Right cardiac atrium (tissue), 5 donors: ENCODE measurements around the gene RUVBL1. TPM values are rescaled to one million over a fixed set of nuclear protein-coding genes. Genes with fewer than 3 reads are reported as not detected.

Experiments
- ATAC-seq, 2 donors: fragments of 200-7000 bp; cut with Tn5 transposase; one replicate each; pipeline versions ENCODE4 v1.8.0 to v1.9.1; 2020; ENCODE audit warnings: moderate library complexity in 2 of 2, mild to moderate bottlenecking in 1 of 2
- DNase-seq, 3 donors: peaks; one replicate each; pipeline ENCODE4 v3.0.0-alpha.2; 2020
- H3K27ac ChIP-seq: one replicate; pipeline ENCODE4 v1.5.1; 2013; ENCODE audit warnings: mild to moderate bottlenecking, low read length, control low read depth, moderate library complexity
- H3K27me3 ChIP-seq: one replicate; pipeline ENCODE4 v1.6.1; 2013; ENCODE audit not compliant: control insufficient read depth, insufficient read depth
- H3K4me1 ChIP-seq: one replicate; pipeline ENCODE4 v1.6.1; 2013; ENCODE audit warnings: low read length; ENCODE audit not compliant: control insufficient read depth, insufficient read depth
- H3K4me3 ChIP-seq: one replicate; pipeline ENCODE4 v1.5.1; 2013; ENCODE audit warnings: low read length, control low read depth
- H3K9me3 ChIP-seq: one replicate; pipeline ENCODE4 v1.6.1; 2013; ENCODE audit warnings: low read length; ENCODE audit not compliant: control insufficient read depth
- WGBS: extraction: QIAGEN DNeasy Blood & Tissue Kit; methylation state at CpG from one replicate; pipeline ENCODE4 v1.1.7; 2013; 5-methylcytosine and 5-hydroxymethylcytosine counted together
- intact Hi-C, 4 donors: fragments of 100-400 bp; cut with DNase I; formaldehyde crosslinking; loops; one replicate each; pipeline versions ENCODE4 v1.11.0 to v1.14.0; 2022 to 2023
- polyA plus RNA-seq: library from polyadenylated mRNA; stranded (reverse); fragments of 200-250 nt; gene quantifications from one replicate; pipeline ENCODE4 v1.2.3, GENCODE V29; 2013
- total RNA-seq, 4 donors: library from RNA; stranded (reverse); fragmentation: NEBNext Ultra II Directional; extraction: Animal tissue kit (Norgen Biotek cat#: 25700); gene quantifications; one replicate each; pipeline ENCODE4 v1.2.1, GENCODE V29; 2021
- donor health status: healthy with polysubstance abuse.
- donor health status: DM: no; HTN: yes; CAD: no.
- donor health status: DM: no; HTN: no; CAD: no.
- donor health status: DM: no; HTN: yes; CAD: no; lungs with severe emphysema.
- donor health status: DM: yes; HTN: yes; CAD: no.

RUVBL1 gene
- total and polyA plus RNA-seq, 5 donors: 20.9 to 28.9 (median 26.8) TPM

DNA sequence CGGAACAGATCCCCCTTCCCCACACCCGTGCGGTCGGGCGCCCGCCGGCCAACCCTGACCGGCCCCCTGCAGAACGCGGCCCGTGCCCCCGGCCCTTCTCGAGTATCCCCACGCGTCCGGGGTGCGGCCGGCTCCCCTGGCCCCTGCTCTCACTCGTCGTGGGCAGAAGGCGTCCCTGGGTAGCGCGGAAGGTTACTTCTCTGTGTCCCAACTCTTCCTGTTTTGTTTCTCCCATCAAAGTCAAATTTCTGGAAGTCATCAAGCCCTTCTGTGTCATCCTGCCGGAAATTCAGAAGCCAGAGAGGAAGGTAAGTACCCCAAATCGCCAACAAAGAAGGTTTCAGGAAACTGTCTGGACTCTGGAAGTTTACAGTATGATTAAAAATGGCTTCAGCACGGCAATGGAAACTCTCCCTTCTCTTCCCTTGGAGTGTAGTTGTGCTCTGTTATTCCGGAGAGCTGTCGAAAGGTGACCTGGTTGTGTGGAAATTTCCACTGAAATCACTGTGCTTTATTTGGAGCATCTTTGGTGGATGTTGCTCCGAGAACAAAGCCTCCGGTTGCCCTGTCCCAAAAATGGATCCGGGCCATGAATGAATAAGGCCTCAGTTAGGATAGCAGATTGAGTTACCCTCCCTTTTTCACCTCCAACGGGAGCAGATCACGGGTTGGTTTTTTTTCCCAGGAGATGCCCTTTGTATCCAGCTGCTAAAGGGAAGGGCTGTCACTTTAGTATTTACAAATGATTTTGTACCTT lies 70.8 kb downstream of the RUVBL1 start:
- Histone ChIP-seq H3K27me3 (no peaks in the 10 kb centered on the region), H3K27ac (peak overlapping the region; percentile 92), H3K4me3 (peak overlapping the region; percentile 94), H3K4me1 (peaks cover 5% of the 10 kb centered on the region), H3K9me3 (no peaks in the 10 kb centered on the region)
- ATAC-seq (peak in 1 of 2 donors; percentile 3), DNase-seq (no peak)
- intact Hi-C loops: no loop called here
- under 1% methylated on average over 33 of the region's 33 CpGs for WGBS

DNA sequence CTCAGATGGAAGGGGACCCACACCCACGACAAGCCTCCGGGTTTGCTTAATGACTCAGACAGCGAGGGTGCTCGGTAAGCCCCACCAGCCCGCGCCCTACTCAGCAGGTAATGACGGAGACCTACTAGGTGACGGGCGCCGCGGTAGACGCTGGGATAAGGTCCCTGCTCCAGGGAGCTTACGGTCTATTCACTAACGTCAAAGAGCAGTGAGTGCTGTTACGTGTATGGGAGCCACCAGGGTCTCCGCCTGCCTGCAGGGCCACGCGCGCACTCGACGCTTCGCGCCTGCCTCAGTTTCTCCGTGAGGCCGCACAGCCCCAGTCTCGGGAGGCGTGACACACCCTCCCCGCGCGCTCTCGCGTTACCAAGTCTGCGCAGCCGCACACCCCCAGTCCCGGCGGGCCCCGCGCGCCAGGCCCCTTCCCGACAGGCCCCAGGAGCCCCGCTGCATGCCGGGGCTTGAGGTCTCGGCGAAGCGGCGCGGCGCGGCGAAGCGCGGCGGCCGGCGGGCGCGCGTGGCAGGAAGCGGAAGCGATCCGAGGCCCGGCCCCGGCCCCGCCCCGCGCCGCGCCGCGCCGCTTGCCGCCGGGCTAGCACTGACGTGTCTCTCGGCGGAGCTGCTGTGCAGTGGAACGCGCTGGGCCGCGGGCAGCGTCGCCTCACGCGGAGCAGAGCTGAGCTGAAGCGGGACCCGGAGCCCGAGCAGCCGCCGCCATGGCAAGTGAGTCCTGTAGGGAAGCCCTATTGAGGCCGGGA lies 71.6 kb downstream of the RUVBL1 start, which contains the start of gene SEC61A1:
Gene SEC61A1 (plus strand): TSS at position 601 of the 758 bp plus-strand sequence. CDS start 116 bp downstream, at position 717.
- Histone ChIP-seq H3K27ac (peak within 1 kb of the TSS; percentile 92), H3K4me3 (peak within 1 kb of the TSS; percentile 94), H3K9me3 (no peaks in the 10 kb centered on the region), H3K27me3 (no peaks in the 10 kb centered on the region), H3K4me1 (peaks cover 5% of the 10 kb centered on the region)
- peak; percentile 97 to 98 for ATAC-seq
- intact Hi-C loops: no loop called here
- DNase-seq: peak; percentile 96 to 99 (median 98)
- WGBS: under 1% methylated on average over 90 of the region's 90 CpGs

DNA sequence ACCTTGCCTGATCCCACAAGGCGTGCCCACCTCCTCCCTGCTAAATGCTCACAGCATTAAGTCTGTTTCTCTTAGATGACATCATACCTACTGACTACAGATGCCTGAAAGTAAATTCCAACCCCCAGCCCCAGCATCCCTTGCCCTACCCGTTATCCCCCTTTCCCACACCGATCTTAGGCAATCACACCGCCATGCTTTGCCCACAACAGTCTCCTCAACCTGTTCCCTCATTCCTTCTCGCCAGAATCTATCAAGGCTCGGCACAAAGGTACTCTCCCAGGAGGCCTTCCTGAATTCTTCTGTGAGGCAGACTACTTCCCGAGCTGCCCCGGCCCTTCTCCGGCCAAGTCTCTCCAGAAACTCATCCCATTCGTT lies 72.2 kb downstream of the RUVBL1 start:
- 10% methylated on average over 10 of the region's 10 CpGs for WGBS
- H3K4me3 ChIP-seq: peak overlapping the region; percentile 94
- H3K4me1 ChIP-seq: peaks cover 5% of the 10 kb centered on the region
- no peaks in the 10 kb centered on the region for H3K9me3 ChIP-seq
- ATAC-seq: no peak
- DNase-seq: no peak
- peak overlapping the region; percentile 79 for H3K27ac ChIP-seq
- H3K27me3 ChIP-seq: no peaks in the 10 kb centered on the region
- intact Hi-C loops: no loop called here

DNA sequence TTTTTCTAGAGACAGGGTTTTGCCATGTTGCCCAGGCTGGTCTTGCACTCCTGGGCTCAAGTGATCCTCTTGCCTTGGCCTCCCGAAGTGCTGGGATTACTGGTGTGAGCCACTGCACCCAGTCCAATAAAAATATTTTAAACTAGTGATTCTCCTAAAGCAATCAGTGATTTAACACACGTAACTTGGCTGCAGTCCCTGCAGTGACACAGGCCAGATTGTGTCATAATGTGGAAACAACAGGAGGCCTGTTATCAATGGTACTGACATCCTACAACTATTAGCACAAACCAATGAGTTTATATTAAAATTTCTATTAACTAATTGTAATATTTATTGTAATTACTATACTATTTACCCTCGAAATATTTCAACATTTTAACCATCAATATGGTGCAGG lies 73.0 kb downstream of the RUVBL1 start:
- DNase-seq: peak in 2 of 3 donors; percentile 68 to 76

DNA sequence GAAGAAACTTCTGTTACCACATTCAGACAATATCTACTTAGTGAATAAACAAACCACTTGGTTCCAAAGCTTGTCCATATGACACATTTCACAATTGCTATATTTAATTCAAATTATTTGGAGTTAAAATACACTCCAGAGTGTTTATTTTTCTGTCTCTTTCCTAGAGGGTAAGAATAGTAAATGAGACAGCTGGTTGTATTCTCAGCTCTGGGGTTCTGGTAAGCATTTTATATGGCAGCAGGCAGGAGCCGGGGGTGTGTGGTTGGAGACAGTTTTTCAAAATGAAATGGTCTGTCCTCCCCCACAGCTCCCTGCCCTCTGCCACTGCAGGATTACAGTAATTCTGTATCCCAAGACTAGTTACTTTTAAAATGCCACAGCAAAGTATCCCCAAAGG lies 82.3 kb downstream of the RUVBL1 start:
- WGBS: 70% methylated on average over 1 of the region's 1 CpG
- no peak overlapping the region for H3K4me3 ChIP-seq
- no peaks in the 10 kb centered on the region for H3K9me3 ChIP-seq
- intact Hi-C loops: no loop called here
- no peak for ATAC-seq
- no peaks in the 10 kb centered on the region for H3K4me1 ChIP-seq
- no peak for DNase-seq
- no peak overlapping the region for H3K27ac ChIP-seq
- no peaks in the 10 kb centered on the region for H3K27me3 ChIP-seq

More for the DNA sequence above, 73.0 kb downstream of the RUVBL1 start:
- 56% methylated on average over 3 of the region's 3 CpGs for WGBS
- Histone ChIP-seq H3K4me3 (no peak overlapping the region), H3K27ac (no peak overlapping the region), H3K27me3 (no peaks in the 10 kb centered on the region), H3K9me3 (no peaks in the 10 kb centered on the region), H3K4me1 (peaks cover 5% of the 10 kb centered on the region)
- intact Hi-C loops: no loop called here
- no peak for ATAC-seq

DNA sequence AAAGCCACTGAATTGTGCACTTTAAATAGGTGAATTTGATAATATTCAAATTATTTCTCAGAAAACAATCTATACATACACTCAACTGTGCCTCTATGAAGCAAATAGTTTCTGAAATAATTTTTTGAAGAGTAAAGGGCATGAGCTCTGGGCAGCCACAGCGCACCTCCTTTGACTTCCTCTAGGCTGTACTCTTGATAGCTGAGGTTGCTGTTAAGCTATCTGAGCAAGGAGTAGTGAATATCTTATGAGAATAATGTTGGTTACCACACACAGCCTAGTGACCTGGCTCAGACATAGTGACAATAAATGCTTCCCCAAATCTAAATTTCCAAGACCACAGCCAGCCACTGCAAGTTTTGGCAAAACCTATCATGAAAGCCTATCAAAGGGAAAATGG lies 83.0 kb downstream of the RUVBL1 start:
- no peaks in the 10 kb centered on the region for H3K9me3 ChIP-seq
- DNase-seq (no peak), ATAC-seq (no peak)
- H3K27ac ChIP-seq: no peak overlapping the region
- no peaks in the 10 kb centered on the region for H3K4me1 ChIP-seq
- intact Hi-C loops: no loop called here
- no peaks in the 10 kb centered on the region for H3K27me3 ChIP-seq
- 69% methylated on average over 1 of the region's 1 CpG for WGBS
- no peak overlapping the region for H3K4me3 ChIP-seq

DNA sequence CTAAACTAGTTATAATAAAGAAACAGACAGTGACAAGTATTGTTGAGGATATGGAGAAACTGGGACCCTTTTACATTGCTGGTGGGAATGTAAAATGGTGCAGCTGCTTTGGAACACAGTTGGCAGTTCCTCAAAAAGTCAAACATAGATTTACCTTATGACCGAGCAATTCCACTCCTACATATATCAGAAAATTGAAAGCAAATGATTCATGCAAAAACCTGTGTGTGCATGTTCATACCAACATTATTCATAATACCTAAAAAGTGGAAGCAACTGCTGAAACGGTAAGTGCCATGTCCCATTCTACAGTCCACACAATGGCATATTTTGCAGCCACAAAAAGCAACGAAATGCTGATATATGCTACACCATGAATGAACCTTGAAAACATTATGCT lies 83.6 kb downstream of the RUVBL1 start:
- WGBS: 81% methylated on average over 3 of the region's 3 CpGs
- no peaks in the 10 kb centered on the region for H3K4me1 ChIP-seq
- DNase-seq: no peak
- ATAC-seq: no peak
- H3K27ac ChIP-seq: no peak overlapping the region
- H3K27me3 ChIP-seq: no peaks in the 10 kb centered on the region
- intact Hi-C loops: no loop called here
- no peaks in the 10 kb centered on the region for H3K9me3 ChIP-seq
- no peak overlapping the region for H3K4me3 ChIP-seq

DNA sequence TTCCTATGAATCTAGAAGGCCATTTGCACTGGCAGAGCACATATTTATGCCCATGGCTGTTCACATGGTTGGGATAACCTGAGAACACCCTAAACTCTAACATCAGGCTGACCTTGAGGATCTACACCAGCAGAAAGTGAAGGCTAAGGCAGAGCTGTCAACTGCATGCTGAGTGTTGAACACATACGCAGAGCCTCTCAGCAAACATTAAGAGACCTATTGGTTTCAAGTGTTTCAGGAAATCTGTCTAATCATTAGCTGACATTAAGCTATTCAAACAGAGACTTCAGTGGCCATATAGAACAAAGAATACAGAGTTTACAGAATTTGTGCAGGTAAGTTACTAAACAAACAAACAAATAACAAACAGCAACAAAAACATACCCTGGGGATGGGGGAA lies 87.5 kb downstream of the RUVBL1 start:
- DNase-seq: no peak
- no peaks in the 10 kb centered on the region for H3K9me3 ChIP-seq
- no peak overlapping the region for H3K4me3 ChIP-seq
- intact Hi-C loops: no loop called here
- WGBS: 87% methylated on average over 1 of the region's 1 CpG
- H3K4me1 ChIP-seq: no peaks in the 10 kb centered on the region
- H3K27me3 ChIP-seq: no peaks in the 10 kb centered on the region
- ATAC-seq: no peak
- H3K27ac ChIP-seq: no peak overlapping the region

DNA sequence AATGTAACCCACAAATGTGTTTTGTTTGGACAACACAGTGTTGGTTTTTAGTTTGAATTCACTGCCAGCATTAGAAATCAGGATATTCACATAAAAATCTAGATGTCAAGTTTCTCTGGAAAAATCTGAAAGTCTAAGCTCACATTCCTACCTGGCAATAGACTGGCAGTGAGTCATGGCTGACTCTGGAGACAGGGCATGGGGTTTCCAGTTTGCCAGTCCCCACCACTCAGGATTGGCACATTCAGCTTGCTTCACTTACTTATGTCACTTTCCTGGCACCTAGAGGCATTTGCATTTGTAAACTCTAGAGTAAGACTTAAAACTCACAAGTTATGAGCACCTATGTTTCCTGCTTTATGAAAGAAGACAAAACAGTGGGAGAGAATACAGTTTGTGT lies 90.5 kb downstream of the RUVBL1 start:
- DNase-seq (no peak), ATAC-seq (no peak)
- Histone ChIP-seq H3K4me3 (no peak overlapping the region), H3K4me1 (no peaks in the 10 kb centered on the region), H3K9me3 (no peaks in the 10 kb centered on the region), H3K27me3 (no peaks in the 10 kb centered on the region), H3K27ac (no peak overlapping the region)
- intact Hi-C loops: no loop called here
